Ovary (tissue), 9 donors: Measurements from ENCODE around the gene HORMAD2. TPM values are rescaled to one million over a fixed set of nuclear protein-coding genes. Genes with fewer than 3 reads are reported as not detected.
"Not testable (repeated sequence)": the region's sequence is repeated elsewhere in the genome, so short reads cannot be mapped to it uniquely, and the experiment has no call there.

Experiments
- DNase-seq, 5 donors: peaks; one replicate each; pipeline ENCODE4 v3.0.0-alpha.2; 2019 to 2020
- H3K27ac ChIP-seq, 2 donors: fragments of 200-600 bp; one replicate each; pipeline versions ENCODE4 v1.5.1 to v1.8.0; 2019 to 2022
- H3K27me3 ChIP-seq: fragments of 200-600 bp; one replicate; pipeline ENCODE4 v1.8.0; 2022
- H3K36me3 ChIP-seq: fragments of 200-600 bp; sonication (generic); one replicate; pipeline ENCODE4 v1.5.1; 2019
- H3K4me1 ChIP-seq: one replicate; pipeline ENCODE4 v1.8.1; 2013; ENCODE audit warnings: mild to moderate bottlenecking, moderate library complexity; ENCODE audit not compliant: insufficient read depth
- H3K4me3 ChIP-seq: fragments of 200-600 bp; sonication (generic); one replicate; pipeline ENCODE4 v1.5.1; 2017
- H3K9me3 ChIP-seq, 2 donors: fragments of 200-600 bp in 1 of 2; sonication (generic) in 1 of 2; one replicate each; pipeline versions ENCODE4 v1.5.1 to v1.8.1; 2013 to 2019; ENCODE audit warnings: mild to moderate bottlenecking in 1 of 2, moderate library complexity in 1 of 2
- CTCF ChIP-seq, 3 donors: fragments of 450-650 bp in 2 of 3; fragments of 200-600 bp in 1 of 3; IDR thresholded peaks; one replicate each; pipeline versions ENCODE4 v1.5.1 to v1.8.0; 2016 to 2022; ENCODE audit warnings: antibody characterized with exemption in 3 of 3, mild to moderate bottlenecking in 1 of 3
- EP300 ChIP-seq: sonication (generic); formaldehyde crosslinking; IDR thresholded peaks from one replicate; pipeline ENCODE4 v1.6.1; 2017; ENCODE audit warnings: antibody characterized with exemption
- POLR2A ChIP-seq: fragments of 450-650 bp; IDR thresholded peaks from one replicate; pipeline ENCODE4 v1.6.1; 2017; ENCODE audit warnings: antibody characterized with exemption, mild to moderate bottlenecking, moderate library complexity
- WGBS, 3 donors: extraction: QIAGEN DNeasy Blood & Tissue Kit in 1 of 3; methylation state at CpG; one replicate each; pipeline versions ENCODE4 v1.1.5 to v1.1.7; 2013 to 2017; 5-methylcytosine and 5-hydroxymethylcytosine counted together
- intact Hi-C, 4 donors: fragments of 100-400 bp; cut with DNase I; formaldehyde crosslinking; loops; one replicate each; pipeline versions ENCODE4 v1.11.0 to v1.15.1; 2022 to 2023
- polyA plus RNA-seq, 2 donors: library from polyadenylated mRNA; stranded (reverse); fragments of 200-250 nt in 1 of 2; fragments of 350-450 nt in 1 of 2; fragmentation: Illumina TruSeq in 1 of 2; extraction: RNeasy Lipid Tissue Mini Kit (QIAGEN cat#74804) in 1 of 2; gene quantifications; one replicate each; pipeline ENCODE4 v1.2.3, GENCODE V29; 2013 to 2014
- total RNA-seq, 7 donors: library from RNA; depleted of rRNA in 2 of 7; stranded (reverse); fragments of >200 nt in 2 of 7; fragmentation: NEBNext Ultra II Directional in 3 of 7; extraction: Animal tissue kit (Norgen Biotek cat#: 25700) in 3 of 7; gene quantifications; one replicate each; pipeline versions ENCODE4 v1.1.0 to v1.2.4, GENCODE V29; 2016 to 2023
- donor health status: DM: no; HTN: no; CAD: no; lungs with moderate emphysema.
- donor health status: DM: no; HTN: no; CAD: no.
- donor health status: Bipolar disorder and iron deficiency.
- donor health status: DM: yes; HTN: yes; CAD: no.
- donor health status: DM: no; HTN: no; CAD: no.
- donor health status: DM: yes; HTN: yes; CAD: no.

Gene HORMAD2
- total and polyA plus RNA-seq, 9 donors: not detected

- H3K9me3 ChIP-seq: no peaks in the 10 kb centered on the region
- intact Hi-C loops: no loop called here
- peak in 3 of 5 donors; percentile 38 to 58 (median 44) for DNase-seq
- no peak for TF ChIP-seq EP300
- no peak for TF ChIP-seq POLR2A
- TF ChIP-seq CTCF (IDR thresholded peaks at IDR 0.05): no peak
- 34 to 44% (median 44%) methylated on average over 5 of the region's 5 CpGs for WGBS, 3 donors
- no peak overlapping the region for H3K27ac ChIP-seq
- H3K36me3 ChIP-seq: no peaks in the 10 kb centered on the region
- no peaks in the 10 kb centered on the region for H3K27me3 ChIP-seq
- peaks cover 8% of the 10 kb centered on the region for H3K4me1 ChIP-seq
- H3K4me3 ChIP-seq: no peak overlapping the region
These were observed 132.2 kb downstream of the HORMAD2 start for GRCh38 chr22:30212363-30212995.

GRCh38 chr22:30212996-30213441 is 132.8 kb downstream of the HORMAD2 start:
- no peaks in the 10 kb centered on the region for H3K9me3 ChIP-seq
- H3K4me1 ChIP-seq: peaks cover 7% of the 10 kb centered on the region
- no peak for DNase-seq
- H3K4me3 ChIP-seq: no peak overlapping the region
- TF ChIP-seq POLR2A (no peak), EP300 (no peak), CTCF (IDR thresholded peaks at IDR 0.05) (no peak)
- H3K27me3 ChIP-seq: no peaks in the 10 kb centered on the region
- H3K27ac ChIP-seq: no peak overlapping the region
- intact Hi-C loops: no loop called here
- H3K36me3 ChIP-seq: no peaks in the 10 kb centered on the region
- WGBS, 3 donors: 39 to 43% (median 40%) methylated on average over 8 of the region's 8 CpGs

GRCh38 chr22:30214703-30215407 is 134.6 kb downstream of the HORMAD2 start:
- Histone ChIP-seq H3K4me3 (no peak overlapping the region), H3K36me3 (no peaks in the 10 kb centered on the region), H3K27me3 (no peaks in the 10 kb centered on the region), H3K27ac (no peak overlapping the region), H3K9me3 (no peaks in the 10 kb centered on the region), H3K4me1 (no peaks in the 10 kb centered on the region)
- no peak for TF ChIP-seq EP300
- TF ChIP-seq CTCF (IDR thresholded peaks at IDR 0.05): no peak
- TF ChIP-seq POLR2A: no peak
- intact Hi-C loops: no loop called here
- DNase-seq: no peak
- 66 to 76% (median 74%) methylated on average over 12 of the region's 12 CpGs for WGBS, 3 donors

- H3K4me1 ChIP-seq, H3K4me3 ChIP-seq, H3K9me3 ChIP-seq, H3K27me3 ChIP-seq, DNase-seq, intact Hi-C loops, H3K36me3 ChIP-seq, H3K27ac ChIP-seq: not testable (repeated sequence)
- 98 to 100% (median 98%) methylated on average over 3 of the region's 3 CpGs for WGBS, 3 donors
These were observed 136.0 kb downstream of the HORMAD2 start for GRCh38 chr22:30216272-30216671.

- intact Hi-C loops: no loop called here
- H3K9me3 ChIP-seq: no peaks in the 10 kb centered on the region
- H3K4me1 ChIP-seq: no peaks in the 10 kb centered on the region
- H3K27ac ChIP-seq: no peak overlapping the region
- H3K36me3 ChIP-seq: no peaks in the 10 kb centered on the region
- H3K27me3 ChIP-seq: no peaks in the 10 kb centered on the region
- WGBS, 3 donors: 89 to 90% (median 89%) methylated on average over 10 of the region's 10 CpGs
- DNase-seq: no peak
- no peak overlapping the region for H3K4me3 ChIP-seq
- no peak for TF ChIP-seq POLR2A
- no peak for TF ChIP-seq EP300
- no peak for TF ChIP-seq CTCF (IDR thresholded peaks at IDR 0.05)
These were observed 136.4 kb downstream of the HORMAD2 start for GRCh38 chr22:30216710-30217109.
